A673 (cell line): ENCODE data around the gene IL11RA. TPM values are rescaled to one million over a fixed set of nuclear protein-coding genes. Genes with fewer than 3 reads are reported as not detected.
A peak's percentile ranks its signal among the peaks of the same experiment; 100 is the strongest.

Source experiments
- BruUV-seq: library from RNA; stranded (reverse); fragments of 400-500 nt; replicated peaks from 2 replicates; lab custom pipeline; 2021; lab: Mats Ljungman, UMichigan
- CTCF ChIA-PET: fragments of 300-600 bp; sonication (Branson Sonifier 250); formaldehyde crosslinking; loops from one replicate; lab custom pipeline; 2022; ENCODE audit warnings: antibody characterized with exemption; lab: Charles Lee
- POLR2A ChIA-PET: fragments of 300-600 bp; sonication (Branson Sonifier 250); formaldehyde crosslinking; loops from one replicate; lab custom pipeline; 2022; ENCODE audit warnings: antibody characterized with exemption; ENCODE audit not compliant: low non-redundant PET; lab: Charles Lee
- DNase-seq: peaks from one replicate; pipeline ENCODE4 v3.0.0-alpha.2; 2015; ENCODE audit warnings: low spot score
- H3K27ac ChIP-seq: fragments of 200-600 bp; sonication (generic); 2 replicates; pipeline ENCODE4 v1.5.1; 2016; ENCODE audit warnings: mixed run types, low read depth, mild to moderate bottlenecking, mixed read lengths, antibody characterized with exemption, low read length; ENCODE audit not compliant: poor library complexity, severe bottlenecking
- H3K27me3 ChIP-seq: fragments of 200-600 bp; sonication (generic); replicated peaks from 2 replicates; pipeline ENCODE4 v1.6.1; 2017; ENCODE audit warnings: mixed run types, low read depth, mild to moderate bottlenecking, mixed read lengths, antibody characterized with exemption, low read length; ENCODE audit not compliant: insufficient read depth, poor library complexity
- H3K36me3 ChIP-seq: fragments of 200-600 bp; sonication (generic); 2 replicates; pipeline ENCODE4 v1.6.1; 2016; ENCODE audit warnings: mixed run types, mild to moderate bottlenecking, mixed read lengths, antibody characterized with exemption, low read length; ENCODE audit not compliant: insufficient read depth, poor library complexity, severe bottlenecking
- H3K4me1 ChIP-seq: fragments of 200-600 bp; sonication (generic); 2 replicates; pipeline ENCODE4 v1.6.1; 2017; ENCODE audit warnings: mixed run types, mild to moderate bottlenecking, mixed read lengths, antibody characterized with exemption, low read length; ENCODE audit not compliant: insufficient read depth, poor library complexity, severe bottlenecking
- H3K4me3 ChIP-seq: fragments of 200-600 bp; sonication (generic); 2 replicates; pipeline ENCODE4 v1.5.1; 2016; ENCODE audit warnings: low read depth, mixed run types, mild to moderate bottlenecking, mixed read lengths, low read length; ENCODE audit not compliant: poor library complexity, severe bottlenecking
- H3K9me3 ChIP-seq: fragments of 200-600 bp; sonication (generic); 2 replicates; pipeline ENCODE4 v1.6.1; 2016; ENCODE audit warnings: mixed run types, low read depth, mild to moderate bottlenecking, mixed read lengths, antibody characterized with exemption, low read length; ENCODE audit not compliant: poor library complexity, severe bottlenecking
- EZH2 ChIP-seq: fragments of 200-600 bp; sonication (generic); IDR thresholded peaks from 2 replicates; pipeline ENCODE4 v1.6.1; 2017; ENCODE audit warnings: borderline replicate concordance, low read depth, mild to moderate bottlenecking, mixed read lengths, antibody characterized with exemption, low read length; ENCODE audit not compliant: poor library complexity, severe bottlenecking
- intact Hi-C: fragments of 100-400 bp; cut with micrococcal nuclease; formaldehyde crosslinking; loops from one replicate; pipeline ENCODE4 v1.10.0; 2022; ENCODE audit not compliant: unreplicated experiment
- total RNA-seq: library from RNA; stranded (reverse); gene quantifications from 2 replicates; pipeline ENCODE4 v1.2.3, GENCODE V29; 2021
- TF ChIP-seq, protein P1 (sequence below): fragments of 300-800, 200-600 bp; sonication (generic); conservative IDR thresholded peaks from 2 replicates; pipeline ENCODE4 v1.5.1; 2017; ENCODE audit warnings: low read depth, mild to moderate bottlenecking, antibody characterized with exemption, low read length, moderate library complexity, mixed read lengths

Gene IL11RA
- total RNA-seq, 1 experiment from 2014 or later, result 5.6 TPM

DNA sequence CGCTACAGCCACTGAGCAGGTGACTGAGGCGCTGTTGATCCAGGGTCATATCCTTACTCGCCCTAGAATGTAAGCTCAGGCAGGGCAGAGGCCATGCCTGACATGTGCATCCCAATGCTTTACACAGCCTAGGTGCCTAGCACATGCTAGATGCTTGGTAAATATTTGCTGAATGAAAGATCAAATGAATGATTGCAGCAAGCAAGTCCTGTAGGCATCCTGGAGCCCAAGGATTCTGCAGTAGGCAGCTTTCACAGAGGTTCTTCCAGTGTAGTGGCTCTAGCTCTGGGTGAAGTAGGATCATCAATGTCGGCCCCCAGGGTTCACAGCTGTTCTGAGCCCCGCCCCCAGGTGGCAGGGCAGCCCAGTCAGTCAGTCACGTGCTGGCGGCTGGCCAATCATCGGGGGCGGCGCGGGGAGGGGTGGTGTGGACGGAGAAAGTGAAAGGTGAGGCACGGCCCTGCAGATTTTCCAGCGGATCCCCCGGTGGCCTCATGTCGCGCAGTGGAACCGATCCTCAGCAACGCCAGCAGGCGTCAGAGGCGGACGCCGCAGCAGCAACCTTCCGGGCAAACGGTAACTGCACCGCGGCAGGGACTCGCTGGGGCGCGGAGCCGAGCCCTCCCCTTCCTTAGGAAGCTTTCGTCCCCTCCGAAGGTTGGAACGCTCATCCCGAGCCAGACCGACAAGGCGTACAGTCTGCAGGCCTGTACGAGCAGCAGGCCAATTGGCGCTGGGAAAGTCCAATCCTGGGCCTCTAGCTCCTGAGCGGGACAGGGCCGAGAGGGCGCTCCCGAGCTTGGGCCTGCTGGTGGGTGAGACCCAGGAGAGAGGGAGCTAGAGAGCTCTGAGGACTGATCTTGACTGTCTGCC lies 5.5 kb upstream of the IL11RA start, which contains the start of gene GALT:
Gene GALT, plus strand, starts transcription at position 465 of the 873 bp plus-strand sequence. Its CDS starts 30 bp downstream, at position 495.
- Histone ChIP-seq H3K36me3 (peaks cover 17% of the 10 kb centered on the region), H3K27ac (peak within 1 kb of the TSS; percentile 77), H3K4me1 (peaks cover 8% of the 10 kb centered on the region), H3K9me3 (no peaks in the 10 kb centered on the region), H3K4me3 (peak within 1 kb of the TSS; percentile 89), H3K27me3 (no peaks in the 10 kb centered on the region)
- TF ChIP-seq, protein P1, sequence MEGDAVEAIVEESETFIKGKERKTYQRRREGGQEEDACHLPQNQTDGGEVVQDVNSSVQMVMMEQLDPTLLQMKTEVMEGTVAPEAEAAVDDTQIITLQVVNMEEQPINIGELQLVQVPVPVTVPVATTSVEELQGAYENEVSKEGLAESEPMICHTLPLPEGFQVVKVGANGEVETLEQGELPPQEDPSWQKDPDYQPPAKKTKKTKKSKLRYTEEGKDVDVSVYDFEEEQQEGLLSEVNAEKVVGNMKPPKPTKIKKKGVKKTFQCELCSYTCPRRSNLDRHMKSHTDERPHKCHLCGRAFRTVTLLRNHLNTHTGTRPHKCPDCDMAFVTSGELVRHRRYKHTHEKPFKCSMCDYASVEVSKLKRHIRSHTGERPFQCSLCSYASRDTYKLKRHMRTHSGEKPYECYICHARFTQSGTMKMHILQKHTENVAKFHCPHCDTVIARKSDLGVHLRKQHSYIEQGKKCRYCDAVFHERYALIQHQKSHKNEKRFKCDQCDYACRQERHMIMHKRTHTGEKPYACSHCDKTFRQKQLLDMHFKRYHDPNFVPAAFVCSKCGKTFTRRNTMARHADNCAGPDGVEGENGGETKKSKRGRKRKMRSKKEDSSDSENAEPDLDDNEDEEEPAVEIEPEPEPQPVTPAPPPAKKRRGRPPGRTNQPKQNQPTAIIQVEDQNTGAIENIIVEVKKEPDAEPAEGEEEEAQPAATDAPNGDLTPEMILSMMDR, result peak; percentile 45
- TF ChIP-seq EZH2, result no peak
- intact Hi-C loops, result no loop called here
- CTCF ChIA-PET, result interaction anchor here (0.6 to 1.5 kb wide), 4 partner anchors 12 to 35 kb away, joined by 3 to 6 read pairs (median 4); partner anchors contain the start of genes DCTN3 and RPP25L
- BruUV-seq, result TSS peak; percentile 59
- POLR2A ChIA-PET, result no interaction called here
- DNase-seq, result peak; percentile 91

DNA sequence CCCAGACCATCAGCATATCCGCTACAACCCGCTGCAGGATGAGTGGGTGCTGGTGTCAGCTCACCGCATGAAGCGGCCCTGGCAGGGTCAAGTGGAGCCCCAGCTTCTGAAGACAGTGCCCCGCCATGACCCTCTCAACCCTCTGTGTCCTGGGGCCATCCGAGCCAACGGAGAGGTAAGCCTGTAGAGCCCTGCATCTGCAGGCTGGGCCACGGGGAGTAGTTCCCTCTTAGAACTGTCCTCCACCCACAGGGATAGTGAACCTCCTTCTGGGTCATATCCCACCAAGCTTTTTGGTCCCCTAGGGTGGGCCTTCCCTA lies 4.9 kb upstream of the IL11RA start:
- no TSS peak for BruUV-seq
- peak overlapping the region; percentile 89 for H3K4me3 ChIP-seq
- CTCF ChIA-PET, result interaction anchor here (0.6 to 1.5 kb wide), 4 partner anchors 13 to 35 kb away, joined by 3 to 6 read pairs (median 4); partner anchors contain the start of genes DCTN3 and RPP25L
- H3K27me3 ChIP-seq, result no peaks in the 10 kb centered on the region
- intact Hi-C loops, result no loop called here
- POLR2A ChIA-PET, result no interaction called here
- peaks cover 8% of the 10 kb centered on the region for H3K4me1 ChIP-seq
- peak overlapping the region; percentile 77 for H3K27ac ChIP-seq
- TF ChIP-seq EZH2, result no peak
- TF ChIP-seq, protein P1, result no peak; the same call in 1 of the 2 replicates
- H3K9me3 ChIP-seq, result no peaks in the 10 kb centered on the region
- no peak for DNase-seq
- peaks cover 17% of the 10 kb centered on the region for H3K36me3 ChIP-seq

DNA sequence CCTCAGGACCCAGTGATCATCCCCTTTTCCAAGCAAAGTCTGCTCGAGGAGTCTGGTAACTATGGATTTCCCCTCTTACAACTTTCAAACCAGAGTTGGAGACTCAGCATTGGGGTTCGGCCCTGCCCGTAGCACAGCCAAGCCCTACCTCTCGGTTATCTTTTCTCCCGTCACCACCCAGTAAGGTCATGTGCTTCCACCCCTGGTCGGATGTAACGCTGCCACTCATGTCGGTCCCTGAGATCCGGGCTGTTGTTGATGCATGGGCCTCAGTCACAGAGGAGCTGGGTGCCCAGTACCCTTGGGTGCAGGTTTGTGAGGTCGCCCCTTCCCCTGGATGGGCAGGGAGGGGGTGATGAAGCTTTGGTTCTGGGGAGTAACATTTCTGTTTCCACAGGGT lies 4.3 kb upstream of the IL11RA start:
- ChIA-PET POLR2A (no interaction called here), CTCF (no interaction called here)
- no peak overlapping the region for H3K27ac ChIP-seq
- TF ChIP-seq, protein P1, result no peak
- TF ChIP-seq EZH2, result no peak
- intact Hi-C loops, result no loop called here
- no peak for DNase-seq
- H3K9me3 ChIP-seq, result no peaks in the 10 kb centered on the region
- no peaks in the 10 kb centered on the region for H3K27me3 ChIP-seq
- peaks cover 8% of the 10 kb centered on the region for H3K4me1 ChIP-seq
- peak overlapping the region; percentile 89 for H3K4me3 ChIP-seq
- peaks cover 17% of the 10 kb centered on the region for H3K36me3 ChIP-seq
- BruUV-seq, result no TSS peak
